Activated CD8-positive, alpha-beta T cell treated with anti-CD3 and anti-CD28 coated beads for 36 hours (primary cell): Measurements from ENCODE around the gene ZNF521. TPM values are rescaled to one million over a fixed set of nuclear protein-coding genes. Genes with fewer than 3 reads are reported as not detected.

ENCODE experiments used
- ATAC-seq: fragments of 200-7000 bp; cut with Tn5 transposase; one replicate; pipeline ENCODE4 v1.10.0; 2021; ENCODE audit warnings: mild to moderate bottlenecking, moderate library complexity
- CTCF ChIA-PET: fragments of 350-600 bp; sonication (Branson Sonifier 250); formaldehyde crosslinking; loops from one replicate; lab custom pipeline; 2021; ENCODE audit warnings: antibody characterized with exemption; lab: Charles Lee
- POLR2A ChIA-PET: fragments of 350-600 bp; sonication (Branson Sonifier 250); formaldehyde crosslinking; loops from one replicate; lab custom pipeline; 2021; ENCODE audit warnings: antibody characterized with exemption; lab: Charles Lee
- DNase-seq: peaks from one replicate; pipeline ENCODE4 v3.0.0-alpha.2; 2020
- H3K27ac Mint-ChIP-seq: one replicate; pipeline ENCODE4 v1.8.0; 2021; ENCODE audit warnings: mild to moderate bottlenecking, mixed read lengths
- H3K27me3 Mint-ChIP-seq: one replicate; pipeline ENCODE4 v1.8.0; 2021; ENCODE audit warnings: mixed read lengths
- H3K36me3 Mint-ChIP-seq: one replicate; pipeline ENCODE4 v1.8.0; 2021; ENCODE audit warnings: low read depth, mixed read lengths
- H3K4me1 Mint-ChIP-seq: one replicate; pipeline ENCODE4 v1.8.0; 2021; ENCODE audit warnings: low read depth, mixed read lengths
- H3K4me3 Mint-ChIP-seq: one replicate; pipeline ENCODE4 v1.8.0; 2021; ENCODE audit warnings: mild to moderate bottlenecking, moderate library complexity, mixed read lengths
- H3K9me3 Mint-ChIP-seq: one replicate; pipeline ENCODE4 v1.8.0; 2021; ENCODE audit warnings: mixed read lengths
- CTCF ChIP-seq: fragments of 200-600 bp; IDR thresholded peaks from one replicate; pipeline ENCODE4 v1.8.0; 2022; ENCODE audit warnings: antibody characterized with exemption, mild to moderate bottlenecking
- intact Hi-C: fragments of 100-400 bp; cut with micrococcal nuclease; formaldehyde crosslinking; loops from one replicate; pipeline ENCODE4 v1.10.0; 2022
- total RNA-seq, 2 experiments: library from RNA; stranded (reverse); gene quantifications; one replicate each; pipeline ENCODE4 v1.2.3, GENCODE V29; 2021

The ZNF521 gene
- total RNA-seq, 2 experiments from 2014 or later, result not detected

- no peak overlapping the region for H3K27ac Mint-ChIP-seq
- no peak for DNase-seq
- peaks cover 1% of the 10 kb centered on the region for H3K27me3 Mint-ChIP-seq
- ChIA-PET POLR2A (no interaction called here), CTCF (no interaction called here)
- H3K4me3 Mint-ChIP-seq, result no peak overlapping the region
- H3K36me3 Mint-ChIP-seq, result no peaks in the 10 kb centered on the region
- no peak for ATAC-seq
- no peaks in the 10 kb centered on the region for H3K4me1 Mint-ChIP-seq
- TF ChIP-seq CTCF, result no peak
- intact Hi-C loops, result no loop called here
- no peaks in the 10 kb centered on the region for H3K9me3 Mint-ChIP-seq
Observed at GRCh38 chr18:25125680-25126079, 226.3 kb downstream of the ZNF521 start.

- Mint-ChIP-seq H3K4me1 (no peaks in the 10 kb centered on the region), H3K9me3 (no peaks in the 10 kb centered on the region), H3K36me3 (no peaks in the 10 kb centered on the region), H3K27ac (no peak overlapping the region), H3K4me3 (no peak overlapping the region), H3K27me3 (peaks cover 1% of the 10 kb centered on the region)
- no peak for ATAC-seq
- DNase-seq, result no peak
- no peak for TF ChIP-seq CTCF
- ChIA-PET CTCF (interaction anchor here (0.6 kb wide), 1 partner anchor 464 kb away, joined by 4 read pairs; no protein-coding TSS in a partner anchor), POLR2A (no interaction called here)
- intact Hi-C loops, result no loop called here
Observed at GRCh38 chr18:25123438-25124232, 228.3 kb downstream of the ZNF521 start.

GRCh38 chr18:25121442-25121841, 230.5 kb downstream of the ZNF521 start:
- peaks cover 1% of the 10 kb centered on the region for H3K27me3 Mint-ChIP-seq
- ATAC-seq (no peak), DNase-seq (no peak)
- no peak overlapping the region for H3K27ac Mint-ChIP-seq
- no peaks in the 10 kb centered on the region for H3K4me1 Mint-ChIP-seq
- no peaks in the 10 kb centered on the region for H3K36me3 Mint-ChIP-seq
- intact Hi-C loops, result no loop called here
- ChIA-PET POLR2A (no interaction called here), CTCF (no interaction called here)
- no peak overlapping the region for H3K4me3 Mint-ChIP-seq
- peaks cover 2% of the 10 kb centered on the region for H3K9me3 Mint-ChIP-seq
- TF ChIP-seq CTCF, result no peak

GRCh38 chr18:25113566-25113965, 238.4 kb downstream of the ZNF521 start:
- no peak for ATAC-seq
- Mint-ChIP-seq H3K36me3 (no peaks in the 10 kb centered on the region), H3K4me1 (no peaks in the 10 kb centered on the region), H3K27ac (no peak overlapping the region), H3K27me3 (no peaks in the 10 kb centered on the region), H3K9me3 (peaks cover 2% of the 10 kb centered on the region), H3K4me3 (no peak overlapping the region)
- no peak for TF ChIP-seq CTCF
- ChIA-PET POLR2A (no interaction called here), CTCF (interaction anchor here (1.7 kb wide), 1 partner anchor 9 kb away, joined by 3 read pairs; no protein-coding TSS in a partner anchor)
- no peak for DNase-seq
- intact Hi-C loops, result no loop called here

- Mint-ChIP-seq H3K9me3 (peaks cover 2% of the 10 kb centered on the region), H3K36me3 (no peaks in the 10 kb centered on the region), H3K4me3 (no peak overlapping the region), H3K27me3 (no peaks in the 10 kb centered on the region), H3K4me1 (no peaks in the 10 kb centered on the region), H3K27ac (no peak overlapping the region)
- no peak for TF ChIP-seq CTCF
- intact Hi-C loops, result no loop called here
- DNase-seq, result no peak
- no peak for ATAC-seq
- ChIA-PET CTCF (no interaction called here), POLR2A (no interaction called here)
Observed at GRCh38 chr18:25112821-25113434, 239.0 kb downstream of the ZNF521 start.
